HG03565 (cell line): ENCODE results near the gene MYCBP2.
"Not testable (repeated sequence)": the region's sequence is repeated elsewhere in the genome, so short reads cannot be mapped to it uniquely, and the experiment has no call there.

ENCODE experiments used
- ATAC-seq: cut with Tn5 transposase; IDR thresholded peaks from one replicate; pipeline ENCODE4 v1.9.1; 2021; ENCODE audit warnings: mild to moderate bottlenecking, moderate library complexity; ENCODE audit not compliant: unreplicated experiment

Gene MYCBP2

DNA sequence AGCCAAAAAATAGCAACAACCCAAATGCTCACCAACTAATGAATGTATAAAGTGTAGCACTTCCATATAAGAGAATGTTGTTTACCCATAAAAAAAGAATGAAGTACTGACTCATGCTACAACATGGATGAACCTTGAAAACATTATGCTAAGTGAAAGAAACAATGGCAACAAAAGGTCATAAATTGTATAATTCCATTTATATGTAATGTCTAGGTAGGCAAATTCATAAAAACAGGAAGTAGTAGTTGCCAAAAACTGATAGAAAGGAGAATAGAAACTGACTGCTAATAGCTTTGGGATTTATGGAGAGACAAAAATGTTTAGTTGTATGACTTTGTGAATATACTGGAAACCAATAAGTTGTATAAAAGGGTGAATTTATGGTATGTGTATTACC lies 21.6 kb downstream of the MYCBP2 start:
- no peak for ATAC-seq

DNA sequence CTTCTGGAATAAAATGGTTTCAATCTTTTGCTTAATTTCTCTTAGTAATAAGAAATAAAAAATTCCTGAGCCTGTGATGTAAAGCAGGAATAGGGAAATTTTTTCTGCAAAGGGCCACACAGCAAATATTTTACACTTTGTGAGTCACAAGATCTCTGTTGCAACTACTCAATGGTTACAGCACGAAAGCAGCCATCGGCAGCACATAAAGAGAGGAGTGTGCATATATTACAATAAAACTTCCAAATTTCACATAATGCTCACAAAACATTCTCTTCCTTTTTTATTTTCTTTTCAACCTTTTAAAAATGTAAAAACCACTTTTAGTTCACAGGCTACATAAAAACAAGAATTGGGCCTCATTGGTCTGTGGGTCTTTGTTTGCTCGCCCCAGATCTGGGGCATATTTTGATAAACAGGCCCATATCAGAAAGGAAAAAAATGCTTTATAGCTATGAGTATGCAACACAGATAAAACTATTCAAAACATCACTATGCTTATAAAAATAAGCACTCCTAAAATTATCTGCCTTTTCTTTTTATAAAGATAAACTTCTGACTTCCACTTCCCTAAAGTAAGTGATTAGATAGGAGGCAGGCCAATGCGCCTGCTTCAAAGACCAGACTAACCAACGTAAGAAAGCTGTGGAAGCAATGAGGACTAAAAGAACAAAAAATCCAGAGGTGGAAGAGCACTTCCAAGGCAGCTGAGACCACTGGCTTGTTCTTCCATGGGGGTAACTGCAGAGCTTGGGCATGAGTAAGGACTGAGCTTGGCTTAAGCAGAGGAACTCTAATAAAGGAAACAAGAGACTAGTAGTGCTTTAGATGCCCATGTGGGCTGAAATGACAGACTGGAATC lies 26.5 kb downstream of the MYCBP2 start:
- ATAC-seq, result no peak

GRCh38 chr13:77299587-77299986 lies 27.3 kb downstream of the MYCBP2 start:
- no peak for ATAC-seq

- peak; percentile 79 for ATAC-seq
These were observed 28.5 kb downstream of the MYCBP2 start for GRCh38 chr13:77298426-77298825.

GRCh38 chr13:77291774-77292173 lies 35.1 kb downstream of the MYCBP2 start:
- no peak for ATAC-seq

GRCh38 chr13:77290342-77290741 lies 36.6 kb downstream of the MYCBP2 start:
- ATAC-seq, result no peak

- ATAC-seq, result no peak
These were observed 37.0 kb downstream of the MYCBP2 start for GRCh38 chr13:77289851-77290250.

DNA sequence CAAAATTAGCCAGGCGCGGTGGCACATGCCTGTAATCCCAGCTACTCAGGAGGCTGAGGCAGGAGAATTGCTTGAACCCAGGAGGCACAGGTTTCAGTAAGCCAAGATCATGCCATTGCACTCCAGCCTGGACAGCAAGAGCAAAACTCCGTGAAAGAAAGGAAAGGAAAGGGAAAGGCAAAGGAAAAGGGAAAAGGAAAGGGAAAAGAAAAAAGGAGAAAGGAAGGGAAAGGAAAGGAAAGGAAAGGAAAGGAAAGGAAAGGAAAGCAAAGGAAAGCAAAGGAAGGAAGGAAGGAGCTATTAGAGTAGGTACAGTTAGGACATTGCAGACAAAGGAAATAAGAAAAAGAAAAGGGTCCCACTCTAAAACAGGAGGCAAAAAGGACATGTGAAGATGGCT lies 41.3 kb downstream of the MYCBP2 start:
- not testable (repeated sequence) for ATAC-seq

- ATAC-seq, result no peak
These were observed 41.8 kb downstream of the MYCBP2 start for GRCh38 chr13:77285098-77285497.

GRCh38 chr13:77274126-77274525 lies 52.8 kb downstream of the MYCBP2 start:
- no peak for ATAC-seq

GRCh38 chr13:77269141-77269540 lies 57.8 kb downstream of the MYCBP2 start:
- ATAC-seq, result no peak

DNA sequence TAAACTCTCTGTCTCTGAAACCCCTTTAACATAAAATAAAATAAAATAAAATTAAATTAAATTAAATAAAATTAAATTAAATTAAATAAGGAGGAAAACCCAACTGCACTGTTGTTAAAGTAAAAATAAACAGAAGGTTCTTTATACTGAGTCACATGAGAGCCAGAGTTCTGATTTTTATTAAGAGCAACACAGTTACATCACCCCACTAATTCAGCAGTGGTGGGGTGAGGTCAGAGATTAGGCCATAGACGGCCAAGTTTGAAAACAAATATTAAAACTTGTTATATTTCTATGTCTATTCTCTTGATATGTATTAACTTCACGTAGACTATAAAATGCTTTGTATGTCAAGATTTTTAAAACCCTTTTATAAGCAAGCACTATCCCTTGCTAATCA lies 59.5 kb downstream of the MYCBP2 start:
- no peak for ATAC-seq

GRCh38 chr13:77265336-77265735 lies 61.6 kb downstream of the MYCBP2 start:
- no peak for ATAC-seq

DNA sequence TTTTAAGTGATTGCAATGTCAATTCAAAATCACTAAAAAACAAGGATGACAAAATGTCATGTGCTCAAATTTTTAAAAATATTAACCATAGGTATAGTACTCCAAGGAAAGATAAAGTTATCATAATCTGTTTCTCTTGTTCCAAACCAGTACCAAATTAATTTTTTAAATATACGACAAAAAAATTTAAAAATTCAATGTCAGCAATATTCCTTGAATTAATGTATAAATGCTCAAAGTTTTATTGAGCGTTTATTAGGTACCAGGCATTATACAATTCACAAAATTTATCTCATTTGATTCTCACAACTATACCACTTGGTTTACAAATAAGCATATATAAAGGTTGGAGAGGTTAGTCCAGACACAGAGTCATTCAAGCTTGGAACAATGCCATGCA lies 64.7 kb downstream of the MYCBP2 start:
- no peak for ATAC-seq

GRCh38 chr13:77250975-77251374 lies 75.9 kb downstream of the MYCBP2 start:
- no peak for ATAC-seq

- ATAC-seq, result not testable (repeated sequence)
These were observed 81.7 kb downstream of the MYCBP2 start for GRCh38 chr13:77245224-77245623.

DNA sequence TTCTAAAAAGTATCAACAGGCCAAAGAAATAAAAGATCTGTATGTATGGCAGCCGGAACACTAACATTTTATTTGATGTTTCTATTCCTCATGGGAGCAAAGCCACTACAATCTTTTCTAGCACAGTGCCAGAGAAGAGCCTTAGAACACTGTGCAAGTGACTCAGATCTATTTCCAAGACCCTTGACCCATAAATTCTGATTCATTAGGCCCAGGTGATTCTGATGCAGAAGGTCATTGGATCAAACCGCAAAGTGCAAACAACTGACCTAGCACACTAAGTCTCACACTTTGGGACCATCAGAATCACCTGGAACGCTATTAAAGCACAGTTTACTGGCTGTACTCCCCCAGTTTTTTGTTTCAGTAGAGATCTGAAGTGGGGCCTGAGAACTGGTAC lies 87.6 kb downstream of the MYCBP2 start:
- no peak for ATAC-seq

GRCh38 chr13:77235456-77236022 lies 91.4 kb downstream of the MYCBP2 start:
- ATAC-seq, result no peak

DNA sequence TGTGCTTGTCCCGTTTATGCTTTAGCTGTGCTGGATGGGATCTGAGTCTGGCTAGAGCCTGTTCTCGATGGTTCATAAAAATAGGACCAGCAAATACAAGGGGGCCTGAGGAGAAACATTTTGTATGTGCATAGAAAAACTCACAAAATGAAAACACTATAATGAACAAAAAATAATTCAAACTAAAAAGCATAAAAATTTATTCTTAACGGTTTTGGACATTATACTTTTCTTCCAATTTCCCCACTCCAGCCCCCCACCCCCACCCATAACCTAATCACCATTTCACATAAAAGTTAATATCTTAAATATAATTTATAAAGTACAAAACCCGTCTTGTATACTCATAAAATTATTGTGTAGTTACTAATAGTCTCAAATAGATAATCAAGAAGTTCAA lies 93.7 kb downstream of the MYCBP2 start:
- ATAC-seq, result no peak

- ATAC-seq, result no peak
These were observed 96.3 kb downstream of the MYCBP2 start for GRCh38 chr13:77230560-77230959.

- no peak for ATAC-seq
These were observed 100.9 kb downstream of the MYCBP2 start for GRCh38 chr13:77225946-77226345.

- peak; percentile 50 for ATAC-seq
These were observed 104.0 kb downstream of the MYCBP2 start for GRCh38 chr13:77222909-77223308.
